GM18951 (cell line): ENCODE measurements around the gene VASP.
"Not testable (repeated sequence)": the region's sequence is repeated elsewhere in the genome, so short reads cannot be mapped to it uniquely, and the experiment has no call there.

Experiments
- POLR2A ChIP-seq: IDR thresholded peaks from 4 replicates; pipeline ENCODE4 v1.6.1; 2011; ENCODE audit warnings: mild to moderate bottlenecking; ENCODE audit not compliant: insufficient read length, insufficient read depth; ENCODE audit errors: extremely low read depth
- in situ Hi-C: fragments of 300-500 bp; cut with MboI; formaldehyde crosslinking; loops from one replicate; pipeline ENCODE4 v1.12.0; 2022; ENCODE audit warnings: low sequenced_read_pairs, mixed read lengths, inconsistent platforms; ENCODE audit not compliant: unreplicated experiment

Gene VASP

GRCh38 chr19:45508861-45509691 lies 1.8 kb downstream of the VASP start:
- in situ Hi-C loops: no loop called here
- peak; percentile 49 for TF ChIP-seq POLR2A

- in situ Hi-C loops: no loop called here
- TF ChIP-seq POLR2A: no peak
Measured at GRCh38 chr19:45509692-45510015, 2.4 kb downstream of the VASP start.

- in situ Hi-C loops: not testable (repeated sequence)
Measured at GRCh38 chr19:45510352-45510751, 3.1 kb downstream of the VASP start.

- in situ Hi-C loops: no loop called here
- no peak for TF ChIP-seq POLR2A
Measured at GRCh38 chr19:45511074-45511473, 3.8 kb downstream of the VASP start.

GRCh38 chr19:45512881-45513483 lies 5.7 kb downstream of the VASP start:
- in situ Hi-C loops: no loop called here

GRCh38 chr19:45514376-45515051 lies 7.2 kb downstream of the VASP start:
- in situ Hi-C loops: no loop called here

More at GRCh38 chr19:45512881-45513483, 5.7 kb downstream of the VASP start:
- no peak for TF ChIP-seq POLR2A

GRCh38 chr19:45515081-45515624 lies 7.9 kb downstream of the VASP start:
- in situ Hi-C loops: no loop called here
- TF ChIP-seq POLR2A: no peak

More at GRCh38 chr19:45514376-45515051, 7.2 kb downstream of the VASP start:
- TF ChIP-seq POLR2A: no peak

GRCh38 chr19:45515807-45516401 lies 8.6 kb downstream of the VASP start:
- in situ Hi-C loops: no loop called here
- no peak for TF ChIP-seq POLR2A

- in situ Hi-C loops: no loop called here
- TF ChIP-seq POLR2A: no peak
Measured at GRCh38 chr19:45517238-45517637, 10.0 kb downstream of the VASP start.

GRCh38 chr19:45517641-45518468 lies 10.6 kb downstream of the VASP start:
- TF ChIP-seq POLR2A: no peak
- in situ Hi-C loops: no loop called here

GRCh38 chr19:45518469-45518826 lies 11.2 kb downstream of the VASP start:
- no peak for TF ChIP-seq POLR2A
- in situ Hi-C loops: no loop called here

- in situ Hi-C loops: no loop called here
- TF ChIP-seq POLR2A: no peak
Measured at GRCh38 chr19:45522010-45522941, 15.0 kb downstream of the VASP start.
